ENCODE data around the gene OR2T27.

Gene OR2T27

GRCh38 chr1:248618878-248619277 is 36.5 kb downstream of the OR2T27 start:
- H3K4me3 ChIP-seq (ENCODE audit: low read depth, low read length): no peak overlapping the region
- TF ChIP-seq CTCF (IDR thresholded peaks at IDR 0.05; ENCODE audit: low read depth, low read length, missing control alignments): peak; percentile 75
- DNase-seq (ENCODE audit: low read depth): no peak

GRCh38 chr1:248618119-248618518 is 37.2 kb downstream of the OR2T27 start:
- no peak for DNase-seq (ENCODE audit: low read depth)
- no peak for TF ChIP-seq CTCF (IDR thresholded peaks at IDR 0.05; ENCODE audit: low read depth, low read length, missing control alignments)
- H3K4me3 ChIP-seq (ENCODE audit: low read depth, low read length): no peak overlapping the region

- DNase-seq (ENCODE audit: low read depth): no peak
- H3K4me3 ChIP-seq (ENCODE audit: low read depth, low read length): no peak overlapping the region
- no peak for TF ChIP-seq CTCF (IDR thresholded peaks at IDR 0.05; ENCODE audit: low read depth, low read length, missing control alignments)
These were observed 41.6 kb downstream of the OR2T27 start for GRCh38 chr1:248613742-248614141.

GRCh38 chr1:248611883-248612414 is 43.4 kb downstream of the OR2T27 start:
- DNase-seq (ENCODE audit: low read depth): no peak
- TF ChIP-seq CTCF (IDR thresholded peaks at IDR 0.05; ENCODE audit: low read depth, low read length, missing control alignments): no peak
- H3K4me3 ChIP-seq (ENCODE audit: low read depth, low read length): no peak overlapping the region

GRCh38 chr1:248610301-248610700 is 45.0 kb downstream of the OR2T27 start:
- DNase-seq (ENCODE audit: low read depth): no peak
- H3K4me3 ChIP-seq (ENCODE audit: low read depth, low read length): no peak overlapping the region
- no peak for TF ChIP-seq CTCF (IDR thresholded peaks at IDR 0.05; ENCODE audit: low read depth, low read length, missing control alignments)
